OCI-LY7 (cell line): ENCODE measurements around the gene FGR. TPM values are rescaled to one million over a fixed set of nuclear protein-coding genes. Genes with fewer than 3 reads are reported as not detected.

Source experiments
- BruUV-seq: library from RNA; stranded (reverse); fragments of 400-500 nt; replicated peaks from 2 replicates; lab custom pipeline; 2021; lab: Mats Ljungman, UMichigan
- CTCF ChIA-PET: fragments of 300-600 bp; sonication (Branson Sonifier 250); formaldehyde crosslinking; loops from one replicate; lab custom pipeline; 2022; ENCODE audit warnings: antibody characterized with exemption; ENCODE audit not compliant: unreplicated experiment; lab: Charles Lee
- POLR2A ChIA-PET: fragments of 300-600 bp; sonication (Branson Sonifier 250); formaldehyde crosslinking; loops from one replicate; lab custom pipeline; 2022; ENCODE audit warnings: antibody characterized with exemption; lab: Charles Lee
- DNase-seq: peaks from one replicate; pipeline ENCODE4 v3.0.0-alpha.2; 2015; ENCODE audit warnings: low spot score
- H2AFZ ChIP-seq: fragments of 200-600 bp; sonication (generic), shearing (Covaris generic); 2 replicates; pipeline ENCODE4 v1.6.1; 2014; ENCODE audit warnings: mild to moderate bottlenecking, antibody characterized with exemption, low read length, moderate library complexity
- H3K27ac ChIP-seq: fragments of 200-600 bp; sonication (generic); 2 replicates; pipeline ENCODE4 v1.5.1; 2014; ENCODE audit warnings: mixed run types, low read depth, mild to moderate bottlenecking, moderate library complexity, low read length, inconsistent platforms; ENCODE audit not compliant: poor library complexity, severe bottlenecking
- H3K36me3 ChIP-seq: fragments of 200-600 bp; sonication (generic); 2 replicates; pipeline ENCODE4 v1.6.1; 2014; ENCODE audit warnings: mild to moderate bottlenecking, antibody characterized with exemption, low read length, moderate library complexity, mixed read lengths; ENCODE audit not compliant: insufficient read depth
- H3K4me1 ChIP-seq: fragments of 200-600 bp; sonication (generic); 2 replicates; pipeline ENCODE4 v1.5.1; 2014; ENCODE audit warnings: mild to moderate bottlenecking, low read length; ENCODE audit not compliant: insufficient read depth, poor library complexity, severe bottlenecking
- H3K4me2 ChIP-seq: fragments of 200-600 bp; sonication (generic); 2 replicates; pipeline ENCODE4 v1.6.1; 2014; ENCODE audit warnings: mild to moderate bottlenecking, low read length
- H3K4me3 ChIP-seq: fragments of 200-600 bp; sonication (generic); 2 replicates; pipeline ENCODE4 v1.5.1; 2014; ENCODE audit warnings: mild to moderate bottlenecking, low read depth, low read length; ENCODE audit not compliant: poor library complexity, severe bottlenecking
- H3K79me2 ChIP-seq: fragments of 200-600 bp; sonication (generic); 2 replicates; pipeline ENCODE4 v1.6.1; 2016; ENCODE audit warnings: low read depth, mild to moderate bottlenecking, low read length, moderate library complexity, mixed read lengths; ENCODE audit not compliant: insufficient read depth
- H3K9me2 ChIP-seq: fragments of 200-600 bp; sonication (generic); 2 replicates; pipeline ENCODE4 v1.6.1; 2016; ENCODE audit warnings: mild to moderate bottlenecking, low read length, mixed read lengths; ENCODE audit not compliant: insufficient read depth
- H3K9me3 ChIP-seq: fragments of 200-600 bp; sonication (generic); 2 replicates; pipeline ENCODE4 v1.6.1; 2014; ENCODE audit warnings: mild to moderate bottlenecking, mixed run types, low read length, mixed read lengths
- H4K20me1 ChIP-seq: fragments of 200-600 bp; sonication (generic); 2 replicates; pipeline ENCODE4 v1.6.1; 2014; ENCODE audit warnings: mild to moderate bottlenecking, antibody characterized with exemption, low read length, moderate library complexity, mixed read lengths; ENCODE audit not compliant: insufficient read depth
- CTCF ChIP-seq: fragments of 200-600 bp; sonication (generic); conservative IDR thresholded peaks from 2 replicates; pipeline ENCODE4 v1.5.1; 2014; ENCODE audit warnings: mild to moderate bottlenecking, antibody characterized with exemption, low read length, moderate library complexity, mixed read lengths
- EZH2phosphoT487 ChIP-seq: fragments of 200-600 bp; sonication (generic); IDR thresholded peaks from 2 replicates; pipeline ENCODE4 v1.6.1; 2018; ENCODE audit warnings: low read depth, borderline replicate concordance, mild to moderate bottlenecking, mixed run types, antibody characterized with exemption, low read length, moderate library complexity, mixed read lengths
- intact Hi-C: fragments of 100-400 bp; cut with micrococcal nuclease; formaldehyde crosslinking; loops from one replicate; pipeline ENCODE4 v1.10.0; 2022; ENCODE audit not compliant: unreplicated experiment
- total RNA-seq, 2 experiments: library from RNA; depleted of rRNA in 1 of 2; stranded (reverse); fragments of >200 nt in 1 of 2; shearing (Covaris generic) in 1 of 2; gene quantifications; 2 replicates each; pipeline ENCODE4 v1.2.3, GENCODE V29; 2014 to 2022

The FGR gene
- total RNA-seq, 2 experiments from 2014 or later: 1.2 to 2.2 TPM

DNA sequence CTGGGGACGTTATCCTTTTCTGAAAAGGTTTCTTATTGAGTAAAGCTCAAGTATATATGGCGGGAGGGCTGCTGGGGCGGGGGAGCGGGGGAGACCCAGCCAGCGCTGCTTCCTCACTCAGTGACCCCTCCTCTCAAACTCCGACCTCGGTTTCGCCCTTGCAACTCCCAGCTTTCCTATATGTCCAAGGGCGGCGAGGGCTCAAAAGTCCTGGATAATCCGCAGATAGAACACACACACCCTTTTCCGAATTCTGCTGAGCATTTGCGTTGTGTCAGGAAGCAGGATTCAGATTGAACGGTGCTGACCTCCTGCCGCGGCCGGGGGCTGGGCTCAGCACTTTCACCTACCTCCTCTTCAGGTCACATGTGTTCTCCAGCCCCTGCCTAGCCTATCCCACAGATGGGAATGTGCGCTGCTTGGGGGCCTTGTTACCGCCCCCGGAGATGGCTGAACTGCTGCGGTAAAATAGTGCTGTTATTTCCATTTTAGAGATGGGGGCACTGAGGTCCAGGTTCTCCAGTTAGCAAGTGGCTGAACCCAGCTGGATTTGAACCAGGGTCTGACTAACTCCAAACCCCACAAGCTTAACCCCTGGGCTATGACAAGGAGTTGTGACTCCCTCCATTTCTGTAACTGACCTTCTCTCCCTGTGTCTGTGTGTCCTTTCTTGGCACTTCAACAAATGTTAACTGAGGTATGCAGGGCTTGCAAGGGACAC lies 30.2 kb downstream of the FGR start:
- H3K36me3 ChIP-seq: no peaks in the 10 kb centered on the region
- ChIA-PET POLR2A (interaction anchor here (0.6 to 1.1 kb wide), 2 partner anchors 205 to 249 kb away, joined by 4 to 6 read pairs; no protein-coding TSS in a partner anchor), CTCF (interaction anchor here (0.6 kb wide), 3 partner anchors 188 to 292 kb away, joined by 3 to 6 read pairs (median 6); no protein-coding TSS in a partner anchor)
- no peaks in the 10 kb centered on the region for H3K9me2 ChIP-seq
- H3K9me3 ChIP-seq: no peaks in the 10 kb centered on the region
- peaks cover 76% of the 10 kb centered on the region for H3K4me1 ChIP-seq
- intact Hi-C loops: loop anchor here (1.0 to 5.0 kb wide), 2 partner anchors 48 to 187 kb away; no protein-coding TSS in a partner anchor
- H4K20me1 ChIP-seq: 0 out of 2 replicates have a peak, but pooled peaks cover 1% of the 10 kb centered on the region
- no TSS peak for BruUV-seq
- TF ChIP-seq CTCF: no peak
- no peak for TF ChIP-seq EZH2phosphoT487
- H2AFZ ChIP-seq: 0 out of 2 replicates have a peak overlapping the region, but pooled peaks have one; percentile 49
- H3K79me2 ChIP-seq: no peaks in the 10 kb centered on the region; the same call in 1 of the 2 replicates
- no peak overlapping the region for H3K27ac ChIP-seq
- DNase-seq: no peak
- peak overlapping the region; percentile 60 for H3K4me2 ChIP-seq
- H3K4me3 ChIP-seq: peak overlapping the region; percentile 78

GRCh38 chr1:27603681-27604578 lies 31.1 kb downstream of the FGR start, which contains the start of gene AHDC1:
Gene AHDC1 (minus strand): TSS chr1:27604144. CDS start chr1:27552115, 52,029 bp downstream.
- peak; percentile 94 for DNase-seq
- H3K4me1 ChIP-seq: peaks cover 76% of the 10 kb centered on the region
- H3K4me2 ChIP-seq: peak within 1 kb of the TSS; percentile 82
- ChIA-PET CTCF (interaction anchor here (0.6 to 1.0 kb wide), 3 partner anchors 35 to 291 kb away, joined by 5 to 6 read pairs (median 6); no protein-coding TSS in a partner anchor), POLR2A (interaction anchor here (0.6 to 1.1 kb wide), 2 partner anchors 206 to 248 kb away, joined by 4 to 6 read pairs; no protein-coding TSS in a partner anchor)
- H3K9me2 ChIP-seq: no peaks in the 10 kb centered on the region
- no peaks in the 10 kb centered on the region for H3K36me3 ChIP-seq
- H3K9me3 ChIP-seq: no peaks in the 10 kb centered on the region
- TF ChIP-seq CTCF (no peak), EZH2phosphoT487 (no peak)
- 0 out of 2 replicates have a peak within 1 kb of the TSS, but pooled peaks have one; percentile 49 for H2AFZ ChIP-seq
- intact Hi-C loops: loop anchor here (1.0 to 5.0 kb wide), 2 partner anchors 48 to 187 kb away; no protein-coding TSS in a partner anchor
- 0 out of 2 replicates have a peak, but pooled peaks cover 5% of the 10 kb centered on the region for H4K20me1 ChIP-seq
- no TSS peak for BruUV-seq
- peak within 1 kb of the TSS; percentile 78 for H3K4me3 ChIP-seq
- no peaks in the 10 kb centered on the region; the same call in 1 of the 2 replicates for H3K79me2 ChIP-seq
- peak within 1 kb of the TSS; percentile 57 for H3K27ac ChIP-seq
